ENCODE measurements around the gene ITIH2.

- TF ChIP-seq POLR2A (IDR thresholded peaks at IDR 0.05; ENCODE audit: low read depth, low read length): no peak
- TF ChIP-seq TAF1 (IDR thresholded peaks at IDR 0.05; ENCODE audit: borderline replicate concordance, low read depth, low read length): no peak
These were observed 33.0 kb upstream of the ITIH2 start for GRCh38 chr10:7670157-7670556.

Data from GM12892 (cell line).